CD4-positive, alpha-beta T cell treated with Interleukin-12 subunit alpha and Interleukin-12 subunit beta, for 1 hour (primary cell): ENCODE results near the gene NECTIN2.

Experiments
- DNase-seq: peaks from one replicate; pipeline ENCODE4 v3.0.0-alpha.2; 2020

Gene NECTIN2

GRCh38 chr19:44845612-44846454 lies at the start of gene NECTIN2:
NECTIN2 (plus strand) TSS chr19:44846297; CDS start chr19:44846526, 229 bp downstream.
- peak; percentile 79 for DNase-seq

- peak; percentile 5 for DNase-seq
Measured at GRCh38 chr19:44796701-44797115, 49.4 kb upstream of the NECTIN2 start.

- DNase-seq, result no peak
Measured at GRCh38 chr19:44799627-44800346, 46.3 kb upstream of the NECTIN2 start.

GRCh38 chr19:44800461-44800860 lies 45.6 kb upstream of the NECTIN2 start:
- DNase-seq, result peak; percentile 79

- DNase-seq, result no peak
Measured at GRCh38 chr19:44803442-44804428, 42.4 kb upstream of the NECTIN2 start.

- DNase-seq, result no peak
Measured at GRCh38 chr19:44806291-44806690, 39.8 kb upstream of the NECTIN2 start.

- no peak for DNase-seq
Measured at GRCh38 chr19:44807162-44807561, 38.9 kb upstream of the NECTIN2 start.

- no peak for DNase-seq
Measured at GRCh38 chr19:44807652-44808462, 38.2 kb upstream of the NECTIN2 start.

- DNase-seq, result no peak
Measured at GRCh38 chr19:44808463-44809371, 37.4 kb upstream of the NECTIN2 start, which contains the start of gene BCAM. BCAM (plus strand) TSS chr19:44809103; CDS start chr19:44809125, 22 bp downstream.

GRCh38 chr19:44809577-44810233 lies 36.4 kb upstream of the NECTIN2 start:
- DNase-seq, result no peak

- no peak for DNase-seq
Measured at GRCh38 chr19:44810234-44811121, 35.6 kb upstream of the NECTIN2 start.

GRCh38 chr19:44811122-44811419 lies 35.0 kb upstream of the NECTIN2 start:
- DNase-seq, result no peak

GRCh38 chr19:44812142-44812718 lies 33.9 kb upstream of the NECTIN2 start:
- DNase-seq, result no peak

- no peak for DNase-seq
Measured at GRCh38 chr19:44813070-44813840, 32.8 kb upstream of the NECTIN2 start.

GRCh38 chr19:44813841-44814470 lies 32.1 kb upstream of the NECTIN2 start:
- DNase-seq, result no peak

- no peak for DNase-seq
Measured at GRCh38 chr19:44814517-44814916, 31.6 kb upstream of the NECTIN2 start.

- DNase-seq, result no peak
Measured at GRCh38 chr19:44816301-44816700, 29.8 kb upstream of the NECTIN2 start.
